ENCODE data around the gene SAMD3.

- TF ChIP-seq CTCF (IDR thresholded peaks at IDR 0.05; ENCODE audit: low read depth, low read length) (no peak), POLR2A (IDR thresholded peaks at IDR 0.05; ENCODE audit: extremely low read depth, insufficient read length) (no peak)
Observed at GRCh38 chr6:130107710-130108109, 115.0 kb downstream of the SAMD3 start.

All from NB4 (cell line).